ENCODE data around the gene HSPA4.
"Not testable (repeated sequence)": the region's sequence is repeated elsewhere in the genome, so short reads cannot be mapped to it uniquely, and the experiment has no call there.

Gene HSPA4

DNA sequence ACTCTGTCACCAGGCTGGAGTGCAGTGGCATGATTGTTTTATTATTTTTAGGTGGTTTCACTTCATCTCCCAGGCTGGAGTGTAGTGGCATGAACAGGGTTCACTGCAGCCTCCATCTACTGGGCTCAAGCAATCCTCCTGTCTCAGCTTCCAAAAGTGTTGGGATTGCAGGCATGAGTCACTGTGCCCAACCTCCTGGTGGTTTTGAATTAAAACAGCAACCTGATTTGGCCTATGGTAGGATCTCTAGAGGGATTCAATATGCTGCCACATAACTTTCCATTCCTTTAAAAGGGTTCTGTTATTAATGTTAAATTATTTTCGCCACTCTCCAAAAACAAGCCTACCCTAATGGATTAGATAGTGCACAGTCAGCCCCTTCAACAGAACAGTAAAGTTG is 9.9 kb upstream of the HSPA4 start:
- Histone ChIP-seq H4K5ac (ENCODE audit: low read length) (no peak overlapping the region), H2BK120ac (ENCODE audit: low read depth, low read length) (no peak overlapping the region), H3K23ac (ENCODE audit: low read length) (no peak overlapping the region), H3K9ac (ENCODE audit: low read length) (no peak overlapping the region), H3K79me1 (ENCODE audit: low read length) (no peaks in the 10 kb centered on the region), H4K8ac (ENCODE audit: low read depth, low read length) (no peak overlapping the region), H3K4me1 (ENCODE audit: control insufficient read depth, low read depth, low read length) (no peaks in the 10 kb centered on the region), H2AK5ac (ENCODE audit: low read length) (no peak overlapping the region), H3K56ac (ENCODE audit: low read length) (no peak overlapping the region), H3K36me3 (ENCODE audit: control insufficient read depth, insufficient read depth, low read length) (no peaks in the 10 kb centered on the region), H3K27ac (ENCODE audit: low read depth, low read length) (no peak overlapping the region), H3K4ac (ENCODE audit: low read depth, low read length) (no peak overlapping the region), H3K4me2 (ENCODE audit: low read length) (no peak overlapping the region), H3K18ac (ENCODE audit: low read length) (no peak overlapping the region), H2BK5ac (ENCODE audit: low read length) (no peak overlapping the region), H2BK15ac (replicated peaks; ENCODE audit: low read depth) (no peak overlapping the region), H3K27me3 (ENCODE audit: insufficient read depth, low read length, poor library complexity) (no peaks in the 10 kb centered on the region), H3K79me2 (ENCODE audit: control insufficient read depth, insufficient read depth, low read length) (no peaks in the 10 kb centered on the region), H3K4me3 (ENCODE audit: low read length) (no peak overlapping the region)
- no CpG with 5 or more reads among the region's 1 CpG for WGBS (ENCODE audit: extremely low coverage, insufficient coverage, low lambda C conversion rate)
- peak; percentile 59 for DNase-seq

DNA sequence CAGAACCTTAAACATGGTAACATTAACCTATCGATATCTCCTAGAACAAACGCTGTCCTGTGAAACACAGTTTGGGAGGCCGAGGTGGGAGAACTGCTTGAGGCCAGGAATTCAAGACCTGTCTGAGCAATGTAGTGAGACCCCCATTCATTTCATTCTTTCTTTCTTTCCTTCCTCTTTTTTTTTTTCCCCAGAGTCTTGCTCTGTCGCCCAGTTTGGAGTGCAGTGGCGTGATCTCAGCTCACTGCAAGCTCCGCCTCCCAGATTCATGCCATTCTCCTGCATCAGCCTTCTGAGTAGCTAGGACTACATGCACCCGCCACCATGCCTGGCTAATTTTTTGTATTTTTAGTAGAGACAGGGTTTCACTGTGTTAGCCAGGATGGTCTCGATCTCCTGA is 5.3 kb upstream of the HSPA4 start:
- not testable (repeated sequence) for H3K36me3 ChIP-seq (ENCODE audit: control insufficient read depth, insufficient read depth, low read length); H3K79me2 ChIP-seq (ENCODE audit: control insufficient read depth, insufficient read depth, low read length); H4K8ac ChIP-seq (ENCODE audit: low read depth, low read length); H3K4me1 ChIP-seq (ENCODE audit: control insufficient read depth, low read depth, low read length); H3K4me3 ChIP-seq (ENCODE audit: low read length); H3K23ac ChIP-seq (ENCODE audit: low read length); H3K27ac ChIP-seq (ENCODE audit: low read depth, low read length); H2BK5ac ChIP-seq (ENCODE audit: low read length); H3K79me1 ChIP-seq (ENCODE audit: low read length); H3K56ac ChIP-seq (ENCODE audit: low read length); H4K5ac ChIP-seq (ENCODE audit: low read length); H3K18ac ChIP-seq (ENCODE audit: low read length); H3K4ac ChIP-seq (ENCODE audit: low read depth, low read length); H2BK120ac ChIP-seq (ENCODE audit: low read depth, low read length); H3K27me3 ChIP-seq (ENCODE audit: insufficient read depth, low read length, poor library complexity); DNase-seq; H3K9ac ChIP-seq (ENCODE audit: low read length); H2AK5ac ChIP-seq (ENCODE audit: low read length); H3K4me2 ChIP-seq (ENCODE audit: low read length); H2BK15ac ChIP-seq (replicated peaks; ENCODE audit: low read depth)
- WGBS (ENCODE audit: extremely low coverage, insufficient coverage, low lambda C conversion rate), result no CpG with 5 or more reads among the region's 8 CpGs

DNA sequence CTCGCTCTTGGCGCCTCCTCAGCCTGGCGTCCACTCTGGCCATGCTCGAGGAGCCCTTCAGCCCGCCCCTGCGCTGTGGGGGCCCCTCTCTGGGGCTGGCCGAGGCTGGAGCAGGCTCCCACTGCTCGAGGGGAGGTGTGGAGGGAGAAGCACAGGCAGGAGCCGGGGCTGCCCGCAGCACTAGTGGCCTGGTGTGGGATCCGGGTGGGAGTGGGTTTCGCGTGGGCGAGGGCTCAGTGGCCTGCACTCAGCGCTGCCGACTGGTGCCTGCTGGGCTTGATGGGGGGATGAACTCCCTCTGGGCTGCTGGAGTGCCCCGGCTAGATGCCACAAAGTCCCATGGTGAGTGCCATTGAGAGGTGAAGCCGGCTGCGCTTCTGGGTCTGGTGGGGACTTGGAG is 4.4 kb upstream of the HSPA4 start:
- WGBS (ENCODE audit: extremely low coverage, insufficient coverage, low lambda C conversion rate), result no CpG with 5 or more reads among the region's 19 CpGs
- Histone ChIP-seq H3K79me2 (ENCODE audit: control insufficient read depth, insufficient read depth, low read length) (peaks cover 5% of the 10 kb centered on the region), H2BK120ac (ENCODE audit: low read depth, low read length) (no peak overlapping the region)

DNA sequence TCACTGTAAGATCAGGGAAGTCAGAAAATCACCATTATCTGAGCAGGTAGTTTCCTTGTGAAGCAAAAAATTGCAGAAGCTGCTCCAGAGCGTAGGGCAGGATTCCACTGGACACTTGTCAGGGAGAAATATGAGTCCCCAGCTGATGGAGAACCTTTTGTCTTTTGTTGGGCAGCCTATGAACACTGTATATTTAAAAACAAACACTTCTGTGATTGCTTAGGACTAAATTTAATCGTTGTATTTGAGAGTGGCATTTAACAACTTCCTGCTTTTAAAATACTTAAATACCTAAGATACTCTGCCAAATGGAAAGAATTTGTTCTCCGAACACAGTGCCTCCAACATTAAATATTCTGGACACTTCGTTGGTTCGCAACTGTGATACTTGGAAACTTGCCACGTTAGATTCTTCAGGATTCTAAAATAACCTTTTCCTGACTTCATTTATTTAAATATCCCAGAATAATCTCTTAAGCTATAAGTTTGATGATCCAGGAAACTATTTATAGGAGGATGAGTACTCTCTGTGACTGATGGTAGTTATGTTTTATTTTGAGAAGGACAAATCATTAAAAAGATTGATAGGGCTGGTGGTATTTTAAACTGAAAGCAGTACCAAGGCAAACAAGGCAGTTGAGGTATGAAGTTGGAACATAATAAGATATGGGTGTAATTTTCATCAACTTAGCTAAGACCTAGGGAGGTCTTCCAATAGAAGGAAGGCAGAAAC is 2.7 kb upstream of the HSPA4 start:
- Histone ChIP-seq H3K4me2 (ENCODE audit: low read length) (no peak overlapping the region), H3K27ac (ENCODE audit: low read depth, low read length) (no peak overlapping the region), H3K36me3 (ENCODE audit: control insufficient read depth, insufficient read depth, low read length) (no peaks in the 10 kb centered on the region), H3K4me1 (ENCODE audit: control insufficient read depth, low read depth, low read length) (peaks cover 7% of the 10 kb centered on the region), H3K79me1 (ENCODE audit: low read length) (no peaks in the 10 kb centered on the region), H2AK5ac (ENCODE audit: low read length) (no peak overlapping the region), H3K18ac (ENCODE audit: low read length) (no peak overlapping the region), H3K27me3 (ENCODE audit: insufficient read depth, low read length, poor library complexity) (no peaks in the 10 kb centered on the region), H4K8ac (ENCODE audit: low read depth, low read length) (no peak overlapping the region), H3K4ac (ENCODE audit: low read depth, low read length) (no peak overlapping the region), H2BK5ac (ENCODE audit: low read length) (no peak overlapping the region), H2BK120ac (ENCODE audit: low read depth, low read length) (no peak overlapping the region), H3K4me3 (ENCODE audit: low read length) (no peak overlapping the region), H2BK15ac (replicated peaks; ENCODE audit: low read depth) (no peak overlapping the region), H3K23ac (ENCODE audit: low read length) (no peak overlapping the region), H3K79me2 (ENCODE audit: control insufficient read depth, insufficient read depth, low read length) (peaks cover 23% of the 10 kb centered on the region), H4K5ac (ENCODE audit: low read length) (no peak overlapping the region), H3K9ac (ENCODE audit: low read length) (no peak overlapping the region), H3K56ac (ENCODE audit: low read length) (no peak overlapping the region)
- no peak for DNase-seq
- whole genome bisulfite sequencing (ENCODE audit: extremely low coverage, insufficient coverage, low lambda C conversion rate), result no CpG with 5 or more reads among the region's 6 CpGs

More for the DNA sequence above, 4.4 kb upstream of the HSPA4 start:
- Histone ChIP-seq H2AK5ac (ENCODE audit: low read length) (no peak overlapping the region), H3K18ac (ENCODE audit: low read length) (no peak overlapping the region), H3K4ac (ENCODE audit: low read depth, low read length) (no peak overlapping the region), H3K4me2 (ENCODE audit: low read length) (no peak overlapping the region), H3K79me1 (ENCODE audit: low read length) (no peaks in the 10 kb centered on the region), H4K8ac (ENCODE audit: low read depth, low read length) (no peak overlapping the region), H3K27me3 (ENCODE audit: insufficient read depth, low read length, poor library complexity) (no peaks in the 10 kb centered on the region), H3K27ac (ENCODE audit: low read depth, low read length) (no peak overlapping the region), H3K9ac (ENCODE audit: low read length) (no peak overlapping the region), H2BK15ac (replicated peaks; ENCODE audit: low read depth) (no peak overlapping the region), H3K36me3 (ENCODE audit: control insufficient read depth, insufficient read depth, low read length) (no peaks in the 10 kb centered on the region), H3K4me1 (ENCODE audit: control insufficient read depth, low read depth, low read length) (peaks cover 7% of the 10 kb centered on the region), H3K56ac (ENCODE audit: low read length) (no peak overlapping the region), H2BK5ac (ENCODE audit: low read length) (no peak overlapping the region), H3K4me3 (ENCODE audit: low read length) (no peak overlapping the region), H3K23ac (ENCODE audit: low read length) (no peak overlapping the region), H4K5ac (ENCODE audit: low read length) (no peak overlapping the region)
- no peak for DNase-seq

DNA sequence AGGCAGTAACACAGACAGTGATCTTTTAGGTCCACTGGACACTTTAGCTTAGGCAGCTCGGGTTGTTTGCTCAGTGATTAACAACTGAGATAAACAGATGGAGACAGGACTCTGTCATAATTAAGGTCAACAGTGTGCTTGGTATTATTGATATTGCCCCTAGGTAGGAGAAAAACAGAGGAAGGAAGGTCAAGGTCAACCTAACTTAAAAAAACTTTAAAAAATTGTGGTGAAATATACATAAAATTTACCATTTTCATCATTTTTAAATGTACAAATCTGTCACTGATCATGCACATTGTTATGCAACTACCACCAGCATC is 2.1 kb upstream of the HSPA4 start:
- H2BK15ac ChIP-seq (replicated peaks; ENCODE audit: low read depth), result no peak overlapping the region
- no peak overlapping the region for H2BK5ac ChIP-seq (ENCODE audit: low read length)
- no peak for DNase-seq
- H3K36me3 ChIP-seq (ENCODE audit: control insufficient read depth, insufficient read depth, low read length), result no peaks in the 10 kb centered on the region
- WGBS (ENCODE audit: extremely low coverage, insufficient coverage, low lambda C conversion rate), result no CpG with 5 or more reads among the region's 1 CpG
- H3K4me1 ChIP-seq (ENCODE audit: control insufficient read depth, low read depth, low read length), result peaks cover 7% of the 10 kb centered on the region
- no peak overlapping the region for H2BK120ac ChIP-seq (ENCODE audit: low read depth, low read length)
- no peak overlapping the region for H3K9ac ChIP-seq (ENCODE audit: low read length)
- H4K5ac ChIP-seq (ENCODE audit: low read length), result no peak overlapping the region
- H3K79me2 ChIP-seq (ENCODE audit: control insufficient read depth, insufficient read depth, low read length), result peaks cover 28% of the 10 kb centered on the region
- H3K23ac ChIP-seq (ENCODE audit: low read length), result no peak overlapping the region
- no peak overlapping the region for H3K56ac ChIP-seq (ENCODE audit: low read length)
- no peak overlapping the region for H4K8ac ChIP-seq (ENCODE audit: low read depth, low read length)
- no peaks in the 10 kb centered on the region for H3K79me1 ChIP-seq (ENCODE audit: low read length)
- H3K18ac ChIP-seq (ENCODE audit: low read length), result no peak overlapping the region
- H3K4me2 ChIP-seq (ENCODE audit: low read length), result no peak overlapping the region
- H3K27ac ChIP-seq (ENCODE audit: low read depth, low read length), result no peak overlapping the region
- no peak overlapping the region for H3K4ac ChIP-seq (ENCODE audit: low read depth, low read length)
- H3K27me3 ChIP-seq (ENCODE audit: insufficient read depth, low read length, poor library complexity), result no peaks in the 10 kb centered on the region
- H3K4me3 ChIP-seq (ENCODE audit: low read length), result no peak overlapping the region
- no peak overlapping the region for H2AK5ac ChIP-seq (ENCODE audit: low read length)

DNA sequence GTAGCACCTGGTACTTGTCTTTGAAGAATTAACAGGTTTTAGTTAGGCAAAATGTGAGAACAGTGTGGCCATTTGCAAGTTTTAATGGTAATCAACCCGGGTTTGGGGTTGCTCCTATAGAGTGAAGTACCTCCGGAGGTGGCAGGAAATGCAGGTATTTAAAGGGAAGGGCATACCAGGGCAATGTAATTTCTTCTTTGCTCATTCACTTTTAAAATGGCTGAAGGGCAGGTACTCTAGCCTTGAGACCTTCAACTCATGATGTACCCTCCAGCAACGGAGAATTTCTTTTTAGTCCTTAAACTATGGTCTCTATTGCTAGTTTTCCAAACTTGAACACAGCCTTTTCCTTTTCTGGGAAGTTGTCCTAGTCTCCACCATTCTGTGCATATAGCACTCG is 1.3 kb upstream of the HSPA4 start:
- Histone ChIP-seq H3K79me2 (ENCODE audit: control insufficient read depth, insufficient read depth, low read length) (peaks cover 35% of the 10 kb centered on the region), H2BK5ac (ENCODE audit: low read length) (no peak overlapping the region), H3K9ac (ENCODE audit: low read length) (peak overlapping the region; percentile 89), H3K56ac (ENCODE audit: low read length) (peak overlapping the region; percentile 68), H4K5ac (ENCODE audit: low read length) (no peak overlapping the region), H3K4me3 (ENCODE audit: low read length) (no peak overlapping the region), H3K36me3 (ENCODE audit: control insufficient read depth, insufficient read depth, low read length) (no peaks in the 10 kb centered on the region), H3K27me3 (ENCODE audit: insufficient read depth, low read length, poor library complexity) (no peaks in the 10 kb centered on the region), H3K27ac (ENCODE audit: low read depth, low read length) (peak overlapping the region; percentile 98), H2BK120ac (ENCODE audit: low read depth, low read length) (no peak overlapping the region), H2AK5ac (ENCODE audit: low read length) (no peak overlapping the region), H3K4me1 (ENCODE audit: control insufficient read depth, low read depth, low read length) (peaks cover 7% of the 10 kb centered on the region), H3K23ac (ENCODE audit: low read length) (no peak overlapping the region), H3K18ac (ENCODE audit: low read length) (no peak overlapping the region), H4K8ac (ENCODE audit: low read depth, low read length) (no peak overlapping the region), H2BK15ac (replicated peaks; ENCODE audit: low read depth) (no peak overlapping the region), H3K4ac (ENCODE audit: low read depth, low read length) (no peak overlapping the region), H3K4me2 (ENCODE audit: low read length) (peak overlapping the region; percentile 12), H3K79me1 (ENCODE audit: low read length) (no peaks in the 10 kb centered on the region)
- no CpG with 5 or more reads among the region's 4 CpGs for WGBS (ENCODE audit: extremely low coverage, insufficient coverage, low lambda C conversion rate)
- DNase-seq, result peak; percentile 72

Data from mesendoderm (in vitro differentiated cells).